ENCODE measurements around the gene HCAR3.

DNA sequence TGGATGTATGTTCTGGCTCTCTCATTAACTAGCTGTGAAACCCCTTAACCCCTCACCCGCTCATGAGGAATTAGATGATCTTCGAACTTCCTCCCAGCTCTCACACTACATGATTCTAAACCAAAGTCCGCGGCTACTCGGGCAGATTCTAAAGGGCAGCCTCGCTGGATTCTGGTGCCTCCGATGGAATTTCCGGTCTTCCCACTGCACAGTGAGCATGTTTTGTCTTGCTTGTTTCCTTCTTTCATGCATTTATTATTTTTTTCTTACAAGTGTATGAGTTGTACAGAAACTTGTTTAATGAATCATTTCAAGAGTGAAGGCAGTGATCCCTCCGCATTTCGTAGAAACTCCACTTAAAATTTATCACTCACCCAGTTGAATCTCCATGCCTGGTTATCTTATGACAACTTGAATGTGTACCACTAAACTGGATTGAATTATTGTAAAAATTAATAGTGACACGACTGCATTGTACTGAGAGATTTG lies 4.5 kb upstream of the HCAR3 start:
- TF ChIP-seq, protein P1, sequence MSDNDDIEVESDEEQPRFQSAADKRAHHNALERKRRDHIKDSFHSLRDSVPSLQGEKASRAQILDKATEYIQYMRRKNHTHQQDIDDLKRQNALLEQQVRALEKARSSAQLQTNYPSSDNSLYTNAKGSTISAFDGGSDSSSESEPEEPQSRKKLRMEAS (IDR thresholded peaks at IDR 0.05), result no peak
- TF ChIP-seq CTCF (IDR thresholded peaks at IDR 0.05; ENCODE audit: low read depth, low read length, missing input control), result no peak
- TF ChIP-seq TAF1 (conservative IDR thresholded peaks at IDR 0.05), result no peak
